GM18868 (cell line): ENCODE measurements around the gene RAB23.

Experiments used
- ATAC-seq: cut with Tn5 transposase; IDR thresholded peaks from one replicate; pipeline ENCODE4 v1.9.1; 2021; ENCODE audit warnings: mild to moderate bottlenecking, moderate library complexity; ENCODE audit not compliant: unreplicated experiment

The RAB23 gene

DNA sequence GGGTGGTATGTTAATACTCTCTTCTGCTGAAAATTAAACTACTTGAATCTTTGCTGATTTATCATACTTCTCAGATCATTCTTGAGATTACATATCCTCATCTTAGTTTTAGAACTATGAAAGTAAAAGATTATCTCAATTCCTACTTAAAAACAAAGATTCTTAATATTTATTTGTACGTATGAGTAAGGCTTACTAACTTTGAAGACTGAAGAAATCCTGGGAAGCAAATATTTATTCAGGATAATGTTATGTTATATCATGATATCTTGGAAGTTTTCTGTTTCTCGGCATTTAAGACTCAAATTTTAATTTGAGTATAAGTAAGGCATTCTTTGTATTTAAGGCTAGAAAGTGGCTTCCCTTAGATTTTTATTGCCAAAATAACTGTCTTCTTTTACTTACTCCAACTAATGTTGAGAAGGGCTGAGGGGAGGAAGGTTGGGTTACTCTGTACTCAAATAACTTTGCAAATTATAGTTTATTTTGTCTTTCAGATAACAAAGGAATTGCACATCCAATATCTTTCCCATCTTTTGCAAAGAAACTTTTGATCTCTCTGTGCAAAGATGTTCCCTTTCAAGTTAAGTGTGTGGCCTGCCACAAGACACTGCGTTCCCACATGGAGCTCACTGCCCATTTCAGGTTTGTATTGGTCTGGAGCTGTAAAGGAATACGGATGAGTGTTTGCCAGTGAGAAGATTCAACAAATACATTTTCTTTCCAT, 80.5 kb downstream of the RAB23 start:
- ATAC-seq = no peak

- ATAC-seq = no peak
These were observed 84.1 kb downstream of the RAB23 start for GRCh38 chr6:57138026-57138425.

DNA sequence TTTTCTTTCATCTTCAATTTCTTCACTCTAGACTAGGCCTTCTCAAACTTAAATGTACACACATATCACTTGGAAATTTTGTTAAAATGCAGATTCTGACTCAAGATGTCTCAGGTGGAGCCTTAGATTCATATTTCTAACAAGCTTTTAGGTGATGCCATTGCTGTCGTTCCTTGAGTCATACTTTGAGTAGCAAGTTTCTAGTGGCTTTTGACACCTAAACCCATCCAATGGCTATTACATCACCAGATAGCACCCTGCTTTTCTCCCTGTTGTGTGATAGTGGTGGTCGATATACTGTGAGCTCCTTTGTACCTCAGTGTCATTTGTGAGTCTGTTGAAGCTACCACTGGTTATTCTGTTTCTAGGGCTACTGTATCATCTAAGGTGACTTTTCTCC, 84.8 kb downstream of the RAB23 start:
- ATAC-seq = no peak
